Keratinocyte (primary cell): ENCODE results near the gene LY6G6C.
"Not testable (repeated sequence)": the region's sequence is repeated elsewhere in the genome, so short reads cannot be mapped to it uniquely, and the experiment has no call there.

Experiments used
- EZH2 ChIP-seq: IDR thresholded peaks from one replicate; pipeline ENCODE4 v1.6.1; 2012; ENCODE audit warnings: inconsistent platforms, mild to moderate bottlenecking, low read length, moderate library complexity
- TF ChIP-seq, protein P1 (sequence below), 3 experiments: IDR thresholded peaks in 1 of 3; conservative IDR thresholded peaks in 1 of 3; optimal IDR thresholded peaks in 1 of 3; 2 replicates in 2 of 3; 3 replicates in 1 of 3; pipeline versions ENCODE3 to v1.5.1; 2011; ENCODE audit warnings: low read length in 3 of 3, mild to moderate bottlenecking in 3 of 3, moderate library complexity in 2 of 3, control low read depth in 1 of 3, inconsistent platforms in 1 of 3; ENCODE audit not compliant: insufficient read depth in 2 of 3; ENCODE audit errors: extremely low read depth in 1 of 3

DNA sequence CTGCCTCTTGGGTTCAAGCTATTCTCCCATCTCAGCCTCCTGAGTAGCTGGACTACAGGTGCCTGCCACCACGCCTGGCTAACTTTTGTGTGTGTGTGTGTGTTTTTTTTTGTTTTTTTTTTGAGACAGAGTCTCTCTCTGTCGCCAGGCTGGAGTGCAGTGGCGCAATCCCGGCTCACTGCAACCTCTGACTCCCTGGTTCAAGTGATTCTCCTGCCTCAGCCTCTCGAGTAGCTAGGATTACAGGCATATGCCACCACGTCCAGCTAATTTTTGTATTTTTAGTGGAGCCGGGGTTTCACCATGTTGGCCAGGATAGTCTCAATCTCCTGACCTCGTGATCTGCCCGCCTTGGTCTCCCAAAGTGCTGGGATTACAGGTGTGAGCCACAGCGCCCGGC lies 12.4 kb downstream of the LY6G6C start:
- TF ChIP-seq, protein P1, sequence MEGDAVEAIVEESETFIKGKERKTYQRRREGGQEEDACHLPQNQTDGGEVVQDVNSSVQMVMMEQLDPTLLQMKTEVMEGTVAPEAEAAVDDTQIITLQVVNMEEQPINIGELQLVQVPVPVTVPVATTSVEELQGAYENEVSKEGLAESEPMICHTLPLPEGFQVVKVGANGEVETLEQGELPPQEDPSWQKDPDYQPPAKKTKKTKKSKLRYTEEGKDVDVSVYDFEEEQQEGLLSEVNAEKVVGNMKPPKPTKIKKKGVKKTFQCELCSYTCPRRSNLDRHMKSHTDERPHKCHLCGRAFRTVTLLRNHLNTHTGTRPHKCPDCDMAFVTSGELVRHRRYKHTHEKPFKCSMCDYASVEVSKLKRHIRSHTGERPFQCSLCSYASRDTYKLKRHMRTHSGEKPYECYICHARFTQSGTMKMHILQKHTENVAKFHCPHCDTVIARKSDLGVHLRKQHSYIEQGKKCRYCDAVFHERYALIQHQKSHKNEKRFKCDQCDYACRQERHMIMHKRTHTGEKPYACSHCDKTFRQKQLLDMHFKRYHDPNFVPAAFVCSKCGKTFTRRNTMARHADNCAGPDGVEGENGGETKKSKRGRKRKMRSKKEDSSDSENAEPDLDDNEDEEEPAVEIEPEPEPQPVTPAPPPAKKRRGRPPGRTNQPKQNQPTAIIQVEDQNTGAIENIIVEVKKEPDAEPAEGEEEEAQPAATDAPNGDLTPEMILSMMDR (optimal IDR thresholded peaks at IDR 0.05 in 1 of 3, IDR thresholded peaks at IDR 0.05 in 1 of 3, conservative IDR thresholded peaks at IDR 0.05 in 1 of 3; ENCODE audit: extremely low read depth in 1 of 3, insufficient read depth in 2 of 3, low read length in 3 of 3), result not testable (repeated sequence)
- TF ChIP-seq EZH2, result not testable (repeated sequence)
